ENCODE measurements around the gene MTMR12.

GRCh38 chr5:32326216-32326772, 13.6 kb upstream of the MTMR12 start:
- no peak for TF ChIP-seq EZH2 (IDR thresholded peaks at IDR 0.05; ENCODE audit: insufficient read depth, poor library complexity, severe bottlenecking)
- no peak for TF ChIP-seq EZH2phosphoT487 (IDR thresholded peaks at IDR 0.05; ENCODE audit: insufficient read depth, low read depth)

Measured in GM23248 (cell line).